ENCODE measurements around the gene RAPGEF3.

RAPGEF3 gene

GRCh38 chr12:47686645-47687240 lies 71.9 kb downstream of the RAPGEF3 start:
- H2AFZ ChIP-seq (ENCODE audit: low read length): no peak overlapping the region
- TF ChIP-seq EZH2phosphoT487 (IDR thresholded peaks at IDR 0.05; ENCODE audit: borderline replicate concordance): no peak
- TF ChIP-seq, protein P1, sequence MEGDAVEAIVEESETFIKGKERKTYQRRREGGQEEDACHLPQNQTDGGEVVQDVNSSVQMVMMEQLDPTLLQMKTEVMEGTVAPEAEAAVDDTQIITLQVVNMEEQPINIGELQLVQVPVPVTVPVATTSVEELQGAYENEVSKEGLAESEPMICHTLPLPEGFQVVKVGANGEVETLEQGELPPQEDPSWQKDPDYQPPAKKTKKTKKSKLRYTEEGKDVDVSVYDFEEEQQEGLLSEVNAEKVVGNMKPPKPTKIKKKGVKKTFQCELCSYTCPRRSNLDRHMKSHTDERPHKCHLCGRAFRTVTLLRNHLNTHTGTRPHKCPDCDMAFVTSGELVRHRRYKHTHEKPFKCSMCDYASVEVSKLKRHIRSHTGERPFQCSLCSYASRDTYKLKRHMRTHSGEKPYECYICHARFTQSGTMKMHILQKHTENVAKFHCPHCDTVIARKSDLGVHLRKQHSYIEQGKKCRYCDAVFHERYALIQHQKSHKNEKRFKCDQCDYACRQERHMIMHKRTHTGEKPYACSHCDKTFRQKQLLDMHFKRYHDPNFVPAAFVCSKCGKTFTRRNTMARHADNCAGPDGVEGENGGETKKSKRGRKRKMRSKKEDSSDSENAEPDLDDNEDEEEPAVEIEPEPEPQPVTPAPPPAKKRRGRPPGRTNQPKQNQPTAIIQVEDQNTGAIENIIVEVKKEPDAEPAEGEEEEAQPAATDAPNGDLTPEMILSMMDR (conservative IDR thresholded peaks at IDR 0.05; ENCODE audit: low read length): peak; percentile 81
- H3K36me3 ChIP-seq (ENCODE audit: insufficient read depth, low read length): peaks cover 30% of the 10 kb centered on the region
- H3K27me3 ChIP-seq (ENCODE audit: insufficient read depth, low read length, poor library complexity, severe bottlenecking): no peaks in the 10 kb centered on the region
- no peak overlapping the region for H3K9ac ChIP-seq (ENCODE audit: low read depth, low read length, poor library complexity, severe bottlenecking)
- H3F3A ChIP-seq (ENCODE audit: low read depth): no peaks in the 10 kb centered on the region
- no peaks in the 10 kb centered on the region for H3K9me2 ChIP-seq (replicated peaks; ENCODE audit: low read depth, low read length)
- H4K20me1 ChIP-seq (ENCODE audit: insufficient read depth, low read length, poor library complexity, severe bottlenecking): peaks cover 3% of the 10 kb centered on the region
- H3K4me2 ChIP-seq (ENCODE audit: low read depth, low read length, poor library complexity, severe bottlenecking): no peak overlapping the region
- H3K4me1 ChIP-seq (ENCODE audit: insufficient read depth, low read length, poor library complexity, severe bottlenecking): no peaks in the 10 kb centered on the region
- no peak overlapping the region for H3K4me3 ChIP-seq (ENCODE audit: low read length, poor library complexity, severe bottlenecking)
- H3K9me3 ChIP-seq (ENCODE audit: insufficient read depth, low read depth, low read length): no peaks in the 10 kb centered on the region
- H3K79me2 ChIP-seq (ENCODE audit: insufficient read depth, low read length): no peaks in the 10 kb centered on the region
